Measurements from ENCODE around the gene PACSIN2.

Gene PACSIN2

GRCh38 chr22:42881982-42882656 lies 132.8 kb downstream of the PACSIN2 start:
- DNase-seq (ENCODE audit: low spot score) = no peak

GRCh38 chr22:42881298-42881697 lies 133.7 kb downstream of the PACSIN2 start:
- DNase-seq (ENCODE audit: low spot score) = no peak

- no peak for DNase-seq (ENCODE audit: low spot score)
Measured at GRCh38 chr22:42880815-42881214, 134.1 kb downstream of the PACSIN2 start.

- no peak for DNase-seq (ENCODE audit: low spot score)
Measured at GRCh38 chr22:42879371-42880021, 135.5 kb downstream of the PACSIN2 start.

GRCh38 chr22:42878561-42879305 lies 136.2 kb downstream of the PACSIN2 start:
- no peak for DNase-seq (ENCODE audit: low spot score)

- no peak for DNase-seq (ENCODE audit: low spot score)
Measured at GRCh38 chr22:42877597-42878340, 137.2 kb downstream of the PACSIN2 start.

GRCh38 chr22:42877158-42877557 lies 137.8 kb downstream of the PACSIN2 start:
- no peak for DNase-seq (ENCODE audit: low spot score)

GRCh38 chr22:42876041-42876440 lies 138.9 kb downstream of the PACSIN2 start:
- DNase-seq (ENCODE audit: low spot score) = no peak

- DNase-seq (ENCODE audit: low spot score) = no peak
Measured at GRCh38 chr22:42874010-42874409, 140.9 kb downstream of the PACSIN2 start.

- DNase-seq (ENCODE audit: low spot score) = no peak
Measured at GRCh38 chr22:42873356-42873755, 141.6 kb downstream of the PACSIN2 start.

- no peak for DNase-seq (ENCODE audit: low spot score)
Measured at GRCh38 chr22:42872821-42873220, 142.1 kb downstream of the PACSIN2 start.

GRCh38 chr22:42871146-42872050 lies 143.6 kb downstream of the PACSIN2 start:
- no peak for DNase-seq (ENCODE audit: low spot score)

GRCh38 chr22:42869888-42870480 lies 145.0 kb downstream of the PACSIN2 start:
- no peak for DNase-seq (ENCODE audit: low spot score)

GRCh38 chr22:42869463-42869862 lies 145.5 kb downstream of the PACSIN2 start:
- DNase-seq (ENCODE audit: low spot score) = no peak

GRCh38 chr22:42868751-42869251 lies 146.1 kb downstream of the PACSIN2 start:
- DNase-seq (ENCODE audit: low spot score) = peak; percentile 42

- DNase-seq (ENCODE audit: low spot score) = peak; percentile 11
Measured at GRCh38 chr22:42866100-42866499, 148.8 kb downstream of the PACSIN2 start.

- peak; percentile 9 for DNase-seq (ENCODE audit: low spot score)
Measured at GRCh38 chr22:42865536-42865935, 149.4 kb downstream of the PACSIN2 start.

GRCh38 chr22:42863349-42863961 lies 151.5 kb downstream of the PACSIN2 start:
- DNase-seq (ENCODE audit: low spot score) = no peak

- no peak for DNase-seq (ENCODE audit: low spot score)
Measured at GRCh38 chr22:42862045-42862734, 152.8 kb downstream of the PACSIN2 start.

- no peak for DNase-seq (ENCODE audit: low spot score)
Measured at GRCh38 chr22:42860968-42861367, 154.0 kb downstream of the PACSIN2 start.

Data from D341Med (cell line).